Measurements from ENCODE around the gene DCANP1.

Gene DCANP1

GRCh38 chr5:135455876-135456237 lies 8.7 kb upstream of the DCANP1 start:
- Histone ChIP-seq H3K4me3 (ENCODE audit: low read length in 2 of 2) (no peak overlapping the region), H3K27me3 (ENCODE audit: control insufficient read depth in 1 of 2, insufficient read depth in 2 of 2, low read length in 2 of 2) (peaks cover 4 to 20% of the 10 kb centered on the region in 2 donors), H3K27ac (ENCODE audit: low read length) (no peak overlapping the region), H3K4me1 (ENCODE audit: control insufficient read depth, insufficient read depth, low read length) (no peaks in the 10 kb centered on the region), H3K9ac (ENCODE audit: low read length in 2 of 2) (no peak overlapping the region), H3K36me3 (ENCODE audit: control insufficient read depth in 2 of 2, insufficient read depth in 2 of 2, low read length in 2 of 2) (no peaks in the 10 kb centered on the region), H3K9me3 (ENCODE audit: control insufficient read depth in 2 of 2, low read length in 2 of 2) (no peaks in the 10 kb centered on the region)

GRCh38 chr5:135454946-135455345 lies 7.8 kb upstream of the DCANP1 start:
- H3K9me3 ChIP-seq (ENCODE audit: control insufficient read depth in 2 of 2, low read length in 2 of 2): no peaks in the 10 kb centered on the region
- H3K27ac ChIP-seq (ENCODE audit: low read length): no peak overlapping the region
- no peaks in the 10 kb centered on the region for H3K36me3 ChIP-seq (ENCODE audit: control insufficient read depth in 2 of 2, insufficient read depth in 2 of 2, low read length in 2 of 2)
- no peak overlapping the region for H3K9ac ChIP-seq (ENCODE audit: low read length in 2 of 2)
- H3K27me3 ChIP-seq (ENCODE audit: control insufficient read depth in 1 of 2, insufficient read depth in 2 of 2, low read length in 2 of 2): peaks cover 4 to 20% of the 10 kb centered on the region in 2 donors
- no peaks in the 10 kb centered on the region for H3K4me1 ChIP-seq (ENCODE audit: control insufficient read depth, insufficient read depth, low read length)
- H3K4me3 ChIP-seq (ENCODE audit: low read length in 2 of 2): no peak overlapping the region

DNA sequence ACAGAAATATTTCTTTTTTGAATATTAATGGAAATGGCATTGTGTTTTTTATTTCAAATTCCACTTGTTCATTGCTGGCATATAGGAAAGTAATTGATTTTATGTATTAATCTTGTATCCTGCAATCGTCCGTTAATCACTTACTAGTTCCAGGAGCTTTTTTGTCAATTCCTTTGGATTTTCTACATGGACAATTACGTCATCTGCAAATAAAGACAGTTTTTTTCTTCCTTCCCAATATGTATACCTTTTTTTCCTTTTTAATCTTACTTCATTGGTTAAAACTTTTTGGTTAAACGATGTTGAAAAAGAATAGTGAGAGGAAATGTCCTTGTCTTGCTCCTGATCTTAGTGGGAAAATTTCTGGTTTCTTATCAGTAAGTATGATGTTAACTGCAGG lies 6.5 kb upstream of the DCANP1 start:
- Histone ChIP-seq H3K9me3 (ENCODE audit: control insufficient read depth in 2 of 2, low read length in 2 of 2) (no peaks in the 10 kb centered on the region), H3K27ac (ENCODE audit: low read length) (no peak overlapping the region), H3K4me3 (ENCODE audit: low read length in 2 of 2) (no peak overlapping the region), H3K9ac (ENCODE audit: low read length in 2 of 2) (no peak overlapping the region), H3K36me3 (ENCODE audit: control insufficient read depth in 2 of 2, insufficient read depth in 2 of 2, low read length in 2 of 2) (no peaks in the 10 kb centered on the region), H3K27me3 (ENCODE audit: control insufficient read depth in 1 of 2, insufficient read depth in 2 of 2, low read length in 2 of 2) (peaks cover 0 to 15% of the 10 kb centered on the region in 2 donors), H3K4me1 (ENCODE audit: control insufficient read depth, insufficient read depth, low read length) (no peaks in the 10 kb centered on the region)

DNA sequence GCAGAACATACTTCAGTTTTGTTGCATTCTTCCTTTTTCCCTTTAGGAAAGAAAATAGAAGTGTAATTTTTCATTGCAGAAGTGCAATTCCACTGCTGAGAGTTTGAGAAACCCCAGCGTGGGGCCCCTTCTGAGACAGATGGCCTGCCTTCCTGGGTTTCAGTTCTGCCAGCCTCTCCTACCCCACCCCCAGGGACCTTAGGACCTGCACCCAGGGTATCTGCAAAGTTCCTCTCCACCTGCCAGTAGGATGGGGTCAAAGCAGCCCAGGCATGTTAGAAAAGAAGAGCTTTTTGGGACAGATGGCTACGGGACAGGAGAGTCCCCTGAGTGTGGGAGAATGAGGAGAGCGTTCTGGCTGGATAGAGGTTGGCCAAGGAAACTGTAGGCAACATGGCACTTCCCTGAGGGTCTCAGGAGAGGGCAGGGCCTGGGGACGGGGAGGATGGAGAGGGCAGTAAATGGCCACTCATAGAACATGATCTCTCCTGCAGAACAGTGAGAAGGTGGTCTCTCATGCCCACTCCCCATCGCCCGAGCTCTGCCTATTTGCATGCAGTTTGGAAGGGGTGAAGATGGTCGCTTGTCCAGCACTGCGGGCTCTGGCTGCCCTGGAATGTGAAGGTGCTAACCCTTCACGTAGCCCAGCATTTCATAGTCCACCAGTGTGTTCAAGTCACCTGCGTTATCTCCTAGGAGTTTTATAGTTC lies 5.3 kb upstream of the DCANP1 start, which contains the start of gene TIFAB:
TSS of gene TIFAB (minus strand) at position 31 of the 710 bp plus-strand sequence. CDS start 2,412 bp downstream, outside the sequence.
- Histone ChIP-seq H3K36me3 (ENCODE audit: control insufficient read depth in 2 of 2, insufficient read depth in 2 of 2, low read length in 2 of 2) (no peaks in the 10 kb centered on the region), H3K27ac (ENCODE audit: low read length) (no peak within 1 kb of the TSS), H3K4me3 (ENCODE audit: low read length in 2 of 2) (no peak within 1 kb of the TSS), H3K9ac (ENCODE audit: low read length in 2 of 2) (no peak within 1 kb of the TSS), H3K4me1 (ENCODE audit: control insufficient read depth, insufficient read depth, low read length) (no peaks in the 10 kb centered on the region), H3K9me3 (ENCODE audit: control insufficient read depth in 2 of 2, low read length in 2 of 2) (no peaks in the 10 kb centered on the region), H3K27me3 (ENCODE audit: control insufficient read depth in 1 of 2, insufficient read depth in 2 of 2, low read length in 2 of 2) (peaks cover 0 to 13% of the 10 kb centered on the region in 2 donors)

GRCh38 chr5:135451581-135452320 lies 4.6 kb upstream of the DCANP1 start:
- H3K36me3 ChIP-seq (ENCODE audit: control insufficient read depth in 2 of 2, insufficient read depth in 2 of 2, low read length in 2 of 2): no peaks in the 10 kb centered on the region
- H3K9me3 ChIP-seq (ENCODE audit: control insufficient read depth in 2 of 2, low read length in 2 of 2): no peaks in the 10 kb centered on the region
- no peak overlapping the region for H3K9ac ChIP-seq (ENCODE audit: low read length in 2 of 2)
- peaks cover 0 to 11% of the 10 kb centered on the region in 2 donors for H3K27me3 ChIP-seq (ENCODE audit: control insufficient read depth in 1 of 2, insufficient read depth in 2 of 2, low read length in 2 of 2)
- H3K4me1 ChIP-seq (ENCODE audit: control insufficient read depth, insufficient read depth, low read length): no peaks in the 10 kb centered on the region
- H3K27ac ChIP-seq (ENCODE audit: low read length): no peak overlapping the region
- H3K4me3 ChIP-seq (ENCODE audit: low read length in 2 of 2): no peak overlapping the region

DNA sequence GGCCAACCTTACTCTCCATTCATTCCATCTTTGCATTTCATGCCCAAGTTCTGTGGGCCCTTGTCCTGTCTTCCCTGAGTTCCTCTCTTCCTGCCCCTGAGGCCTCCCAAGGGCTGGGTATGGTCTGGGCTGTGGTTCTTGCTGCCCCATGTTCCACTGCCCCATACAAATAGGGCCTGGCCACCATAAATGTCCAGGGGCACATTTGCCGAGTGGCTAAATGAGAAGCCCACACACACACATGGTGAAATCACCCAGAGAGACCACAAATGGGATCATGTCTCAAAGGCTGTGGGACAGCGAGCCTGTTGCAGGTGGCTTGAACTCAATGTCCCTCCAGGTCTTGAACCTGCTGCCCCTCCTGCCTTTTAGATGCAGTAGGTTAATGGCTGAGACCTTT lies 3.8 kb upstream of the DCANP1 start:
- Histone ChIP-seq H3K9ac (ENCODE audit: low read length in 2 of 2) (no peak overlapping the region), H3K36me3 (ENCODE audit: control insufficient read depth in 2 of 2, insufficient read depth in 2 of 2, low read length in 2 of 2) (no peaks in the 10 kb centered on the region), H3K27ac (ENCODE audit: low read length) (no peak overlapping the region), H3K9me3 (ENCODE audit: control insufficient read depth in 2 of 2, low read length in 2 of 2) (no peaks in the 10 kb centered on the region), H3K27me3 (ENCODE audit: control insufficient read depth in 1 of 2, insufficient read depth in 2 of 2, low read length in 2 of 2) (peaks cover 0 to 4% of the 10 kb centered on the region in 2 donors), H3K4me3 (ENCODE audit: low read length in 2 of 2) (no peak overlapping the region), H3K4me1 (ENCODE audit: control insufficient read depth, insufficient read depth, low read length) (no peaks in the 10 kb centered on the region)

DNA sequence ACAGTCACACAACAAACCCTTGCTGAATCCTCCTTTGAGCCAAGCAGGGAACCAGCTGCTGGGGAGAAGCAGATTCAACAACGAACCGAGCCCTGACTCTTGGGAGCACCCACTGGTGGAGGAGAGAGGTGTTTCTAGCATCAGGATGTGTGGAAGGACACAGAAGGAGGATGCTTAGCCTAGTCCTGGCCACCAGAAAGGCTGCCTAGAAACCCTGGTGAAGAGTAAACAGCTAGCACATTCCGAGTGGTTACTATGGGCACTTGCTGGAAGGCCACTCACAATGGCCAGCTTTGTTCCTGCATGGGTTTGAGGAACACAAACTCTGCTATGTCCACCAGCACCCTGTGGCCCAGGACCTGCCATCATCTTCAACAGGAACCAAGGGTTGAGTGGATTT lies 3.2 kb upstream of the DCANP1 start:
- H3K36me3 ChIP-seq (ENCODE audit: control insufficient read depth in 2 of 2, insufficient read depth in 2 of 2, low read length in 2 of 2): no peaks in the 10 kb centered on the region

DNA sequence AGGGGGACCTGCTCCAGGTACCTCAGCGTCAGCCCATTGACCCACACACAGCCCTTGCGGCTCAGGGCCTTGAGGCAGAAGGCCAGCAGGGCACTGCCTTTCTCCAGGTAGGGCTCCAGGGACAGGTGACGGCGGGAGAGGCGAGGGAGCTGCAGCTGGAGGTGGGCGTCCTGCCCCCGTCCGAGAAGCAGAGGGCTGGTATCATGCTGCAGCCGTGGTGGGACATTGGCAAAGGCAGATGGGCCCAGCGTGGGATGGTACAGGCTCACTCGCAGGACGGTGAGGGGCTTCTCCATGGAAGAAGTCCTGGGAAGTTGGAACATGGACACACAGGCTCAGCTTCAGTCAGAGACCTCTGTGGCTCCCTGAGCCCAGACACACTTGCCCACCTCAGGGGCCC lies 2.5 kb upstream of the DCANP1 start:
- no peak overlapping the region for H3K27ac ChIP-seq (ENCODE audit: low read length)
- no peak overlapping the region for H3K4me3 ChIP-seq (ENCODE audit: low read length in 2 of 2)
- H3K4me1 ChIP-seq (ENCODE audit: control insufficient read depth, insufficient read depth, low read length): no peaks in the 10 kb centered on the region
- peaks cover 0 to 2% of the 10 kb centered on the region in 2 donors for H3K27me3 ChIP-seq (ENCODE audit: control insufficient read depth in 1 of 2, insufficient read depth in 2 of 2, low read length in 2 of 2)
- no peaks in the 10 kb centered on the region for H3K36me3 ChIP-seq (ENCODE audit: control insufficient read depth in 2 of 2, insufficient read depth in 2 of 2, low read length in 2 of 2)
- H3K9me3 ChIP-seq (ENCODE audit: control insufficient read depth in 2 of 2, low read length in 2 of 2): no peaks in the 10 kb centered on the region
- H3K9ac ChIP-seq (ENCODE audit: low read length in 2 of 2): no peak overlapping the region

More for the DNA sequence above, 3.2 kb upstream of the DCANP1 start:
- Histone ChIP-seq H3K27me3 (ENCODE audit: control insufficient read depth in 1 of 2, insufficient read depth in 2 of 2, low read length in 2 of 2) (peaks cover 0 to 4% of the 10 kb centered on the region in 2 donors), H3K4me3 (ENCODE audit: low read length in 2 of 2) (no peak overlapping the region), H3K9ac (ENCODE audit: low read length in 2 of 2) (no peak overlapping the region), H3K27ac (ENCODE audit: low read length) (no peak overlapping the region), H3K9me3 (ENCODE audit: control insufficient read depth in 2 of 2, low read length in 2 of 2) (no peaks in the 10 kb centered on the region), H3K4me1 (ENCODE audit: control insufficient read depth, insufficient read depth, low read length) (no peaks in the 10 kb centered on the region)

DNA sequence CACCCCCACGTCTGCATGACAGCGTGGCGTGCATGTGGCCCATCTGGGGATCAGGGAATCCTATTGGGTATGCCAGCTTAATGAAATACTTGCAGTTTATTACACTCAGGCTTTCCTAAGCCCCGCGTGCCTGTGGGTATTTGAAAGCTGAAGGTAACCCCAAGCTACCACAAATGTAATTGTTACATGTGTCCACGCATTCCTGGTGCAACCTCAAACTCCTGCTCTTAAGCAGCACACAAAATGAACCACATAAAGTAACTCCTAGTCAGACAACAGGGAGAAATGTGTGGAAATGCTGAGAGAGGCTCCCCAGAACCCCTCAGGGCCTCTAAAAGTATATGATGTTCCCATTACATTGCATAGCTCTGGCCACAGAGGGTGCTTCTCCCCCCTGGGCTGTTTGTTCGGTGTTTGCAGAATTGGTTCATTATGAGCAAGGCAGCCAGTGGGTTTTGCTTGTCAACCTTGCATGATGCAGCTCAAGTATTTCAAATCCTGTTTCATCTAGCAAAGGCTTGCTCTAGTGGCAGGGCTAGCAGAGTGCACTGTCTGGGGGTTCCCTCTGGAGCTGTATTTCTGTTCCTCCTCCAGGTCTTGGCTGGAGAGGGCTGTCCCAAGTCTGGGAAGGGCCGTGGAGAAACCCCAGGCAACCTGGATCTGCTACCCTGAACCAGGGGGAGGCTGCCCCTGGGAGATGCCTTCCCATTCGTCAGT lies 1.8 kb upstream of the DCANP1 start:
- no peaks in the 10 kb centered on the region for H3K9me3 ChIP-seq (ENCODE audit: control insufficient read depth in 2 of 2, low read length in 2 of 2)
- H3K36me3 ChIP-seq (ENCODE audit: control insufficient read depth in 2 of 2, insufficient read depth in 2 of 2, low read length in 2 of 2): no peaks in the 10 kb centered on the region
- H3K27ac ChIP-seq (ENCODE audit: low read length): no peak overlapping the region
- H3K9ac ChIP-seq (ENCODE audit: low read length in 2 of 2): no peak overlapping the region
- peaks cover 0 to 2% of the 10 kb centered on the region in 2 donors for H3K27me3 ChIP-seq (ENCODE audit: control insufficient read depth in 1 of 2, insufficient read depth in 2 of 2, low read length in 2 of 2)
- no peak overlapping the region for H3K4me3 ChIP-seq (ENCODE audit: low read length in 2 of 2)
- no peaks in the 10 kb centered on the region for H3K4me1 ChIP-seq (ENCODE audit: control insufficient read depth, insufficient read depth, low read length)

- Histone ChIP-seq H3K9ac (ENCODE audit: low read length in 2 of 2) (no peak overlapping the region), H3K4me3 (ENCODE audit: low read length in 2 of 2) (no peak overlapping the region), H3K9me3 (ENCODE audit: control insufficient read depth in 2 of 2, low read length in 2 of 2) (no peaks in the 10 kb centered on the region), H3K4me1 (ENCODE audit: control insufficient read depth, insufficient read depth, low read length) (peaks cover 4% of the 10 kb centered on the region), H3K36me3 (ENCODE audit: control insufficient read depth in 2 of 2, insufficient read depth in 2 of 2, low read length in 2 of 2) (no peaks in the 10 kb centered on the region), H3K27ac (ENCODE audit: low read length) (no peak overlapping the region), H3K27me3 (ENCODE audit: control insufficient read depth in 1 of 2, insufficient read depth in 2 of 2, low read length in 2 of 2) (peaks cover 0 to 2% of the 10 kb centered on the region in 2 donors)
These were observed 1.1 kb upstream of the DCANP1 start for GRCh38 chr5:135448071-135448739.

Data from stomach smooth muscle (tissue), 2 donors.